Brain microvascular endothelial cell (primary cell): Measurements from ENCODE around the gene SREBF1.

Experiments
- DNase-seq: peaks from one replicate; pipeline ENCODE4 v3.0.0-alpha.2; 2020
- H3K27ac ChIP-seq: fragments of 250-450 bp; sonication (Bioruptor Pico); 2 replicates; pipeline ENCODE4 v1.5.1; 2020; ENCODE audit warnings: mild to moderate bottlenecking, moderate library complexity
- H3K27me3 ChIP-seq: fragments of 250-450 bp; sonication (Bioruptor Pico); replicated peaks from 2 replicates; pipeline ENCODE4 v1.5.1; 2020; ENCODE audit warnings: mild to moderate bottlenecking
- H3K36me3 ChIP-seq: fragments of 250-450 bp; sonication (Bioruptor Pico); replicated peaks from 2 replicates; pipeline ENCODE4 v1.5.1; 2020; ENCODE audit warnings: mild to moderate bottlenecking
- H3K4me3 ChIP-seq: 2 replicates; pipeline ENCODE4 v1.5.1; 2011; ENCODE audit warnings: low read depth, mild to moderate bottlenecking, control low read depth, low read length, moderate library complexity
- in situ Hi-C: cut with HindIII; loops from 2 replicates; pipeline ENCODE4 v1.10.0; 2017; ENCODE audit warnings: low sequenced_read_pairs, low pct_ligation_motif_present
- TF ChIP-seq, protein P1 (sequence below): IDR thresholded peaks from 2 replicates; pipeline ENCODE4 v1.5.1; 2011; ENCODE audit warnings: low read depth, mild to moderate bottlenecking, moderate library complexity, low read length, control low read depth, inconsistent platforms; ENCODE audit errors: missing control alignments

SREBF1 gene

DNA sequence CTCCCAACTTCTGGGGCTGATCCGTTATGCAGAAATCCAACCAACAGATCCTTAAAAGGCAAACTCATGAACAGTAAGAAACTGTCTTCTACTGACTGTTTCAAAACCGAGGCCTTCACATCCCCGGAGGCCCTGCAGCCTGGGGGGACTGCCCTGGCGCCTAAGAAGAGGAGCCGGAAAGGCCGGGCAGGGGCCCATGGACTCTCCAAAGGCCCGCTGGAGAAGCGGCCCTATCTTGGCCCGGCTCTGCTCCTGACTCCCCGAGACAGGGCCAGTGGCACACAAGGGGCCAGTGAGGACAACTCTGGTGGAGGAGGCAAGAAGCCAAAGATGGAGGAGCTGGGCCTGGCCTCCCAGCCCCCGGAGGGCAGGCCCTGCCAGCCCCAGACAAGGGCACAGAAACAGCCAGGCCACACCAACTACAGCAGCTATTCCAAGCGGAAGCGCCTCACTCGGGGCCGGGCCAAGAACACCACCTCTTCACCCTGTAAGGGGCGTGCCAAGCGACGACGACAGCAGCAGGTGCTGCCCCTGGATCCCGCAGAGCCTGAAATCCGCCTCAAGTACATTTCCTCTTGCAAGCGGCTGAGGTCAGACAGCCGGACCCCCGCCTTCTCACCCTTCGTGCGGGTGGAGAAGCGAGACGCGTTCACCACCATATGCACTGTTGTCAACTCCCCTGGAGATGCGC is 39.5 kb downstream of the SREBF1 start:
- Histone ChIP-seq H3K4me3 (no peak overlapping the region), H3K36me3 (peaks cover 55% of the 10 kb centered on the region), H3K27ac (no peak overlapping the region), H3K27me3 (no peaks in the 10 kb centered on the region)
- in situ Hi-C loops = no loop called here
- DNase-seq = no peak
- TF ChIP-seq, protein P1, sequence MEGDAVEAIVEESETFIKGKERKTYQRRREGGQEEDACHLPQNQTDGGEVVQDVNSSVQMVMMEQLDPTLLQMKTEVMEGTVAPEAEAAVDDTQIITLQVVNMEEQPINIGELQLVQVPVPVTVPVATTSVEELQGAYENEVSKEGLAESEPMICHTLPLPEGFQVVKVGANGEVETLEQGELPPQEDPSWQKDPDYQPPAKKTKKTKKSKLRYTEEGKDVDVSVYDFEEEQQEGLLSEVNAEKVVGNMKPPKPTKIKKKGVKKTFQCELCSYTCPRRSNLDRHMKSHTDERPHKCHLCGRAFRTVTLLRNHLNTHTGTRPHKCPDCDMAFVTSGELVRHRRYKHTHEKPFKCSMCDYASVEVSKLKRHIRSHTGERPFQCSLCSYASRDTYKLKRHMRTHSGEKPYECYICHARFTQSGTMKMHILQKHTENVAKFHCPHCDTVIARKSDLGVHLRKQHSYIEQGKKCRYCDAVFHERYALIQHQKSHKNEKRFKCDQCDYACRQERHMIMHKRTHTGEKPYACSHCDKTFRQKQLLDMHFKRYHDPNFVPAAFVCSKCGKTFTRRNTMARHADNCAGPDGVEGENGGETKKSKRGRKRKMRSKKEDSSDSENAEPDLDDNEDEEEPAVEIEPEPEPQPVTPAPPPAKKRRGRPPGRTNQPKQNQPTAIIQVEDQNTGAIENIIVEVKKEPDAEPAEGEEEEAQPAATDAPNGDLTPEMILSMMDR = no peak

DNA sequence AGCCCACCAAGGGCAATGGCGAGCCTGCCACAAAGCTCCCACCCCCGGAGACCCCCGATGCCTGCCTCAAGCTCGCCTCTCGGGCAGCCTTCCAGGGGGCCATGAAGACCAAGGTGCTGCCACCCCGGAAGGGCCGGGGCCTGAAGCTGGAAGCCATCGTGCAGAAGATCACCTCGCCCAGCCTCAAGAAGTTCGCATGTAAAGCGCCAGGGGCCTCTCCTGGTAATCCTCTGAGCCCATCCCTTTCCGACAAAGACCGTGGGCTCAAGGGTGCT is 40.1 kb downstream of the SREBF1 start:
- in situ Hi-C loops = no loop called here
- TF ChIP-seq, protein P1 = no peak
- no peak for DNase-seq
- Histone ChIP-seq H3K27me3 (no peaks in the 10 kb centered on the region), H3K36me3 (peaks cover 55% of the 10 kb centered on the region), H3K4me3 (no peak overlapping the region), H3K27ac (no peak overlapping the region)

DNA sequence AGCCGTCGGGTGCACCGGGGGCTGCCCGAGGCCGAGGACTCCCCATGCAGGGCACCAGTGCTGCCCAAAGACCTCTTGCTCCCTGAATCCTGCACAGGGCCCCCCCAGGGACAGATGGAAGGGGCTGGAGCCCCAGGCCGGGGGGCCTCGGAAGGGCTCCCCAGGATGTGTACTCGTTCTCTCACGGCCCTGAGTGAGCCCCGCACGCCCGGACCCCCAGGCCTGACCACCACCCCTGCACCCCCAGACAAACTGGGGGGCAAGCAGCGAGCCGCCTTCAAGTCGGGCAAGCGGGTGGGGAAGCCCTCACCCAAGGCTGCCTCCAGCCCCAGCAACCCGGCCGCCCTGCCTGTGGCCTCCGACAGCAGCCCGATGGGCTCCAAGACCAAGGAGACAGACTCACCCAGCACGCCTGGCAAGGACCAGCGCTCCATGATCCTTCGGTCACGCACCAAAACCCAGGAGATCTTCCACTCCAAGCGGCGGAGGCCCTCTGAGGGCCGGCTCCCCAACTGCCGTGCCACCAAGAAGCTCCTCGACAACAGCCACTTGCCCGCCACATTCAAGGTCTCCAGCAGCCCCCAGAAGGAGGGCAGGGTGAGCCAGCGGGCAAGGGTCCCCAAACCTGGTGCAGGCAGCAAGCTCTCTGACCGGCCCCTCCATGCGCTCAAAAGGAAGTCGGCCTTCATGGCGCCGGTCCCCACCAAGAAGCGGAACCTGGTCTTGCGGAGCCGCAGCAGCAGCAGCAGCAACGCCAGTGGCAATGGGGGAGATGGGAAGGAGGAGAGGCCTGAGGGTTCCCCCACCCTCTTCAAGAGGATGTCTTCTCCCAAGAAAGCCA is 40.6 kb downstream of the SREBF1 start:
- in situ Hi-C loops = no loop called here
- Histone ChIP-seq H3K27ac (no peak overlapping the region), H3K4me3 (no peak overlapping the region), H3K36me3 (peaks cover 55% of the 10 kb centered on the region), H3K27me3 (no peaks in the 10 kb centered on the region)
- TF ChIP-seq, protein P1 = no peak
- no peak for DNase-seq

DNA sequence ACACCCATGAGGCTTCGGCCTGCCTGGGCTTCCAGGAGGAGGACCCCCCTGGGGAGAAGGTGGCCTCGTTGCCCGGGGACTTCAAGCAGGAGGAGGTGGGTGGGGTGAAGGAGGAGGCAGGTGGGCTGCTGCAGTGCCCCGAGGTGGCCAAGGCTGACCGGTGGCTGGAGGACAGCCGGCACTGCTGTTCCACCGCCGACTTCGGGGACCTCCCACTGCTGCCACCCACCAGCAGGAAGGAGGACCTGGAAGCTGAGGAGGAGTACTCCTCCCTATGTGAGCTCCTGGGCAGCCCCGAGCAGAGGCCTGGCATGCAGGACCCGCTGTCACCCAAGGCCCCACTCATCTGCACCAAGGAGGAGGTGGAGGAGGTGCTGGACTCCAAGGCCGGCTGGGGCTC is 41.5 kb downstream of the SREBF1 start:
- Histone ChIP-seq H3K27ac (no peak overlapping the region), H3K36me3 (peaks cover 55% of the 10 kb centered on the region), H3K4me3 (no peak overlapping the region), H3K27me3 (no peaks in the 10 kb centered on the region)
- DNase-seq = no peak
- in situ Hi-C loops = no loop called here
- TF ChIP-seq, protein P1 = no peak

DNA sequence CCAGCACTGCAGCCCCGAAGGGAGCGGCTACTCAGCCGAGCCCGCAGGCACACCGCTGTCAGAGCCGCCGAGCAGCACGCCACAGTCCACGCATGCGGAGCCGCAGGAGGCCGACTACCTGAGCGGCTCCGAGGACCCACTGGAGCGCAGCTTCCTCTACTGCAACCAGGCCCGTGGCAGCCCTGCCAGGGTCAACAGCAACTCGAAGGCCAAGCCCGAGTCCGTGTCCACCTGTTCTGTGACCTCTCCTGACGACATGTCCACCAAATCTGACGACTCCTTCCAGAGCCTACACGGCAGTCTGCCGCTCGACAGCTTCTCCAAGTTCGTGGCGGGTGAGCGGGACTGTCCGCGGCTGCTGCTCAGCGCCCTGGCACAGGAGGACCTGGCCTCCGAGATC is 42.4 kb downstream of the SREBF1 start:
- H3K4me3 ChIP-seq = no peak overlapping the region
- in situ Hi-C loops = no loop called here
- H3K36me3 ChIP-seq = peaks cover 50% of the 10 kb centered on the region
- DNase-seq = no peak
- TF ChIP-seq, protein P1 = no peak
- H3K27me3 ChIP-seq = no peaks in the 10 kb centered on the region
- no peak overlapping the region for H3K27ac ChIP-seq
